ENCODE measurements around the gene TRIM39. TPM values are rescaled to one million over a fixed set of nuclear protein-coding genes. Genes with fewer than 3 reads are reported as not detected.

Gene TRIM39
- 6.8 to 8.2 TPM (median 7.2 TPM) in 5 replicates for total RNA-seq (2022; extraction: Qiagen RNA extraction)

DNA sequence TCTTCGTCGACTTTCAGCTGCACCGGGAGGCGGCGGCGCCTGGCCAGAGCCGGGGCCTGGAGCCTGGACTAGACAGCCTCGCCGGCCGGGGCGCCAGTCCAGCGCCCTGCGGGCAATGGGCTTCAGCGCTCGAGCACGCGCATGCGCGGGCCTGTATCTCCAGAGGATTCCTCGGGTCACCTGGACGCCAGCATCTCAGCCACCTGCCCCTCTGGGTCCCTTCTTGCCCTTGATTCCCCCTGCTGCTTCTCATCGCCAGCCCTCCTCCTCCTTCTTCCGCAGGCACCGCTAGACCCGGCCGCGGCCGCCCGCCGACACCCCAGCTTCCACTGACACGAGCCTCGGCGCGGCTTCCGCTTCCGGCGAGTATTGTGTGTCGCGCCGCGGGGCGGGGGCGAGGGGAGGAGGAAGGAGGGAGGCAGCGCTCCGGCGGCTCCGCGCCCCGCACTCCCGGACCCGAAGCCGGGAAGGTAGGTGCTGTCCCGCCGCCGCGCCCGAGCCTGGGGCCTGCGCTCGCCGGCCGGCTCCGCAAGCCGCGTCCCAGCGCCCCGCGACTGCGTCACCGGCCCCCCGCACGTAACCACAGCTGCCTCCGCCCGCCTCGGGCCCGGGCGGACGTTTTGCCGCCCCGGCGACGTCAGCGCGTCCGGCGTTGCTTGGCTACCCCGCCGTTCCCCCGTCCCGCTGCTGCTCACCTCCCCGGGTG is at the start of gene TRIM39:
Gene TRIM39 (plus strand): TSS at position 402 of the 706 bp plus-strand sequence. CDS start 2,391 bp downstream, outside the sequence.

DNA sequence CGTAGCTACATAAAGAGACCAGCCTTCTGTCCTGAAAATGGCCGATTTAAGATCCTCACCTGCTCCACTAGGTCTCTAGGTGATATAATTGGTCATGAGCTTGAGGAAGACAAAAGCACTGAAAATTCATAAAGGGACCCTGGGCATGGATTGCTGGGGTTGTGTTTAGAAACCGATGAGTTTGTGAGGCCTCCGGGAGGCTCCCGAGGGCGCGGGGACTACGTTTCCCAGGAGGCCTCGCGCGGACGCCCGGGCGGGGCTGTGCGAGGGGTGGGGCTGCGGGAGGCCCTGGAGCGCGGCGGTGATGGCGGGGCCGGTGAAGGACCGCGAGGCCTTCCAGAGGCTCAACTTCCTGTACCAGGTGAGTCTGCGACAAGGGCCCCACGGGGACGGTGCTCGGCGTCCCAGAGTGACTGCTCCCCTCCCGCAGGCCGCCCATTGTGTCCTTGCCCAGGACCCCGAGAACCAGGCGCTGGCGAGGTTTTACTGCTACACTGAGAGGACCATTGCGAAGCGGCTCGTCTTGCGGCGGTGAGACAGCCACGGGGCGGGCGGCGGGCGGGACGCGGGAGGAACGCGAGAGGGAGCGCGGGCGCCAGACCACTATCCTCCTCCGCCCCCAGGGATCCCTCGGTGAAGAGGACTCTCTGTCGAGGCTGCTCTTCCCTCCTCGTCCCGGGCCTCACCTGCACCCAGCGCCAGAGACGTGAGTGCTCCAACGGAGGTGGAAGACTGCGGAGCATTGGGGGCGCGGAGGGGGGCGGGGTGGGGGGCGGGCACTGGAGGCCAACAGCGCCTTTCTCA is 18.3 kb downstream of the TRIM39 start, which contains the start of gene RPP21:
Gene RPP21 (plus strand): TSS at position 289 of the 804 bp plus-strand sequence. CDS start 16 bp downstream, at position 305.

Other genes with a start within 250 kb of the TRIM39 start
- 0.56 to 0.85 TPM (median 0.63 TPM) in 5 replicates for gene TRIM31, start 213.8 kb upstream of the TRIM39 start, total RNA-seq (2022; extraction: Qiagen RNA extraction)
- not detected in 5 replicates for gene TRIM40, start 190.8 kb upstream of the TRIM39 start, total RNA-seq (2022; extraction: Qiagen RNA extraction)
- gene TRIM10, start 165.7 kb upstream of the TRIM39 start, total RNA-seq (2022; extraction: Qiagen RNA extraction) = not detected in 5 replicates
- gene TRIM15, start 163.4 kb upstream of the TRIM39 start, total RNA-seq (2022; extraction: Qiagen RNA extraction) = not detected in 5 replicates
- 24.5 to 31.0 TPM (median 25.9 TPM) in 5 replicates for gene TRIM26, start 113.5 kb upstream of the TRIM39 start, total RNA-seq (2022; extraction: Qiagen RNA extraction)
- 50.6 to 75.7 TPM (median 66.9 TPM) in 5 replicates for gene RPP21, start 18.2 kb downstream of the TRIM39 start, total RNA-seq (2022; extraction: Qiagen RNA extraction)
- gene HLA-E, start 162.6 kb downstream of the TRIM39 start, total RNA-seq (2022; extraction: Qiagen RNA extraction) = 56.6 to 65.3 TPM (median 57.4 TPM) in 5 replicates
- gene GNL1, start 229.6 kb downstream of the TRIM39 start, total RNA-seq (2022; extraction: Qiagen RNA extraction) = 26.6 to 34.8 TPM (median 32.4 TPM) in 5 replicates
- gene PRR3, start 230.4 kb downstream of the TRIM39 start, total RNA-seq (2022; extraction: Qiagen RNA extraction) = 15.2 to 17.2 TPM (median 16.4 TPM) in 5 replicates
- 45.1 to 64.6 TPM (median 49.2 TPM) in 5 replicates for gene ABCF1, start 244.5 kb downstream of the TRIM39 start, total RNA-seq (2022; extraction: Qiagen RNA extraction)

Measured in A549 treated with Hydrocortisone at 1 μM for 4 hours (cell line).